IMR-90 (cell line): Measurements from ENCODE around the gene AKAP13. TPM values are rescaled to one million over a fixed set of nuclear protein-coding genes. Genes with fewer than 3 reads are reported as not detected.

Source experiments
- ATAC-seq: fragments of 200-7000 bp; cut with Tn5 transposase; 2 replicates; pipeline ENCODE4 v1.9.1; 2020; ENCODE audit warnings: low read depth, mild to moderate bottlenecking, moderate library complexity
- BruUV-seq: library from RNA; stranded (reverse); fragments of 400-500 nt; replicated peaks from 2 replicates; lab custom pipeline; 2021; lab: Mats Ljungman, UMichigan
- CTCF ChIA-PET: fragments of 300-600 bp; formaldehyde crosslinking; extraction: SDS; loops from one replicate; lab custom pipeline; 2021; ENCODE audit warnings: antibody characterized with exemption; lab: Yijun Ruan, JAX
- POLR2A ChIA-PET: fragments of 300-600 bp; sonication (Branson Sonifier 250); formaldehyde crosslinking; loops from one replicate; lab custom pipeline; 2022; ENCODE audit warnings: antibody characterized with exemption; ENCODE audit not compliant: unreplicated experiment; lab: Charles Lee
- DNase-seq: peaks from one replicate; pipeline ENCODE4 v3.0.0; 2013
- H2AFZ ChIP-seq: replicated peaks from 2 replicates; pipeline ENCODE3; 2013; ENCODE audit warnings: low read length, mild to moderate bottlenecking; ENCODE audit not compliant: poor library complexity
- H2AK5ac ChIP-seq: 2 replicates; pipeline ENCODE4 v1.6.1; 2013; ENCODE audit warnings: low read depth, low read length, inconsistent platforms
- H2AK9ac ChIP-seq: replicated peaks from 2 replicates; pipeline ENCODE3; 2013; ENCODE audit warnings: mild to moderate bottlenecking, low read depth, low read length, moderate library complexity; ENCODE audit not compliant: poor library complexity
- H2BK120ac ChIP-seq: 2 replicates; pipeline ENCODE4 v1.6.1; 2013; ENCODE audit warnings: low read depth, low read length, inconsistent platforms
- H2BK15ac ChIP-seq: 3 replicates; pipeline ENCODE4 v1.6.1; 2013; ENCODE audit warnings: low read depth, low read length, inconsistent platforms
- H2BK20ac ChIP-seq: 2 replicates; pipeline ENCODE4 v1.6.1; 2013; ENCODE audit warnings: low read depth, mild to moderate bottlenecking, inconsistent platforms, low read length, moderate library complexity
- H2BK5ac ChIP-seq: 2 replicates; pipeline ENCODE4 v1.6.1; 2013; ENCODE audit warnings: mild to moderate bottlenecking, low read depth, low read length, inconsistent platforms; ENCODE audit not compliant: poor library complexity, severe bottlenecking
- H3K14ac ChIP-seq: replicated peaks from 2 replicates; pipeline ENCODE4 v1.6.1; 2013; ENCODE audit warnings: low read depth, low read length, inconsistent platforms
- H3K18ac ChIP-seq: 2 replicates; pipeline ENCODE4 v1.6.1; 2013; ENCODE audit warnings: low read depth, low read length, control low read depth
- H3K23ac ChIP-seq: 2 replicates; pipeline ENCODE4 v1.6.1; 2013; ENCODE audit warnings: low read depth, low read length, inconsistent platforms
- H3K27ac ChIP-seq: 2 replicates; pipeline ENCODE4 v1.5.1; 2013; ENCODE audit warnings: mild to moderate bottlenecking, control low read depth, low read length; ENCODE audit not compliant: insufficient read depth
- H3K27me3 ChIP-seq: 2 replicates; pipeline ENCODE4 v1.6.1; 2013; ENCODE audit warnings: low read length; ENCODE audit not compliant: control insufficient read depth, insufficient read depth
- H3K36me3 ChIP-seq: 2 replicates; pipeline ENCODE4 v1.6.1; 2013; ENCODE audit warnings: low read length, mixed read lengths; ENCODE audit not compliant: control insufficient read depth, insufficient read depth
- H3K4ac ChIP-seq: 2 replicates; pipeline ENCODE4 v1.6.1; 2013; ENCODE audit warnings: low read depth, low read length, inconsistent platforms
- H3K4me1 ChIP-seq: 2 replicates; pipeline ENCODE4 v1.6.1; 2013; ENCODE audit warnings: low read length, mixed read lengths; ENCODE audit not compliant: control insufficient read depth, insufficient read depth
- H3K4me2 ChIP-seq: 2 replicates; pipeline ENCODE4 v1.6.1; 2013; ENCODE audit warnings: low read depth, mild to moderate bottlenecking, control low read depth, low read length, moderate library complexity
- H3K4me3 ChIP-seq: 2 replicates; pipeline ENCODE4 v1.5.1; 2013; ENCODE audit warnings: low read depth, mild to moderate bottlenecking, control low read depth, low read length, moderate library complexity; ENCODE audit not compliant: insufficient read depth
- H3K56ac ChIP-seq: 2 replicates; pipeline ENCODE4 v1.6.1; 2013; ENCODE audit warnings: low read length, inconsistent platforms; ENCODE audit not compliant: insufficient read depth; ENCODE audit errors: extremely low read depth
- H3K79me1 ChIP-seq, 2 experiments: 2 replicates each; pipeline ENCODE4 v1.6.1; 2013; ENCODE audit warnings: low read length in 2 of 2, inconsistent platforms in 1 of 2, low read depth in 1 of 2
- H3K9ac ChIP-seq: 2 replicates; pipeline ENCODE4 v1.6.1; 2013; ENCODE audit warnings: low read depth, low read length, control low read depth
- H3K9me1 ChIP-seq: 2 replicates; pipeline ENCODE4 v1.6.1; 2013; ENCODE audit warnings: low read length, inconsistent platforms; ENCODE audit not compliant: insufficient read depth
- H3K9me3 ChIP-seq: 2 replicates; pipeline ENCODE4 v1.6.1; 2013; ENCODE audit warnings: low read length; ENCODE audit not compliant: control insufficient read depth, insufficient read depth
- H4K20me1 ChIP-seq: 2 replicates; pipeline ENCODE4 v1.6.1; 2013; ENCODE audit warnings: low read length, inconsistent platforms; ENCODE audit not compliant: insufficient read depth
- H4K5ac ChIP-seq: 2 replicates; pipeline ENCODE4 v1.6.1; 2013; ENCODE audit warnings: mild to moderate bottlenecking, low read depth, low read length, control low read depth
- H4K8ac ChIP-seq, 2 experiments: 2 replicates each; pipeline ENCODE4 v1.6.1; 2013; ENCODE audit warnings: low read depth in 2 of 2, low read length in 2 of 2, control low read depth in 1 of 2, inconsistent platforms in 1 of 2
- H4K91ac ChIP-seq: 2 replicates; pipeline ENCODE4 v1.6.1; 2013; ENCODE audit warnings: low read depth, low read length, inconsistent platforms; ENCODE audit not compliant: insufficient read depth
- BHLHE40 ChIP-seq: fragments of 150-350 bp; IDR thresholded peaks from 2 replicates; pipeline ENCODE4 v1.6.1; 2016; ENCODE audit warnings: mild to moderate bottlenecking, low read depth, low read length
- CEBPB ChIP-seq: IDR thresholded peaks from 2 replicates; pipeline ENCODE4 v1.6.1; 2012; ENCODE audit warnings: low read depth, low read length, improper control_type of control experiment
- CTCF ChIP-seq: conservative IDR thresholded peaks from 2 replicates; pipeline ENCODE4 v1.5.1; 2012; ENCODE audit warnings: mild to moderate bottlenecking, low read depth, low read length, improper control_type of control experiment
- ELK1 ChIP-seq: fragments of 150-350 bp; IDR thresholded peaks from 2 replicates; pipeline ENCODE4 v1.6.1; 2016; ENCODE audit warnings: low read depth, mild to moderate bottlenecking, low read length, moderate library complexity, borderline replicate concordance
- FOS ChIP-seq: fragments of 150-350 bp; IDR thresholded peaks from 2 replicates; pipeline ENCODE4 v1.6.1; 2016; ENCODE audit warnings: low read depth, low read length
- MAFK ChIP-seq: IDR thresholded peaks from 2 replicates; pipeline ENCODE4 v1.6.1; 2012; ENCODE audit warnings: low read depth, low read length, improper control_type of control experiment
- MAZ ChIP-seq: IDR thresholded peaks from 2 replicates; pipeline ENCODE4 v1.6.1; 2012; ENCODE audit warnings: low read depth, mild to moderate bottlenecking, low read length, improper control_type of control experiment, moderate library complexity, borderline replicate concordance
- MXI1 ChIP-seq: IDR thresholded peaks from 2 replicates; pipeline ENCODE4 v1.6.1; 2012; ENCODE audit warnings: low read depth, mild to moderate bottlenecking, low read length, moderate library complexity, borderline replicate concordance
- NFE2L2 ChIP-seq: fragments of 150-350 bp; IDR thresholded peaks from 2 replicates; pipeline ENCODE4 v1.6.1; 2016; ENCODE audit warnings: low read depth, mild to moderate bottlenecking, low read length
- RAD21 ChIP-seq: IDR thresholded peaks from 2 replicates; pipeline ENCODE4 v1.6.1; 2012; ENCODE audit warnings: low read length, improper control_type of control experiment
- RCOR1 ChIP-seq: IDR thresholded peaks from 2 replicates; pipeline ENCODE4 v1.6.1; 2012; ENCODE audit warnings: mild to moderate bottlenecking, low read length, improper control_type of control experiment; ENCODE audit not compliant: insufficient replicate concordance
- RFX5 ChIP-seq: IDR thresholded peaks from 2 replicates; pipeline ENCODE4 v1.8.0; 2012; ENCODE audit warnings: low read depth, mild to moderate bottlenecking, low read length, moderate library complexity
- SMC3 ChIP-seq: fragments of 150-350 bp; IDR thresholded peaks from 2 replicates; pipeline ENCODE4 v1.6.1; 2016; ENCODE audit warnings: low read depth, mild to moderate bottlenecking, antibody characterized with exemption, low read length, moderate library complexity
- USF2 ChIP-seq: fragments of 150-350 bp; IDR thresholded peaks from 2 replicates; pipeline ENCODE4 v1.6.1; 2017; ENCODE audit warnings: mild to moderate bottlenecking, antibody characterized with exemption, low read length, low read depth
- WGBS, 2 experiments: methylation state at CpG; one replicate each; pipeline versions ENCODE4 v1.1.5 to v1.1.7; 2013; ENCODE audit warnings: missing lambda C conversion rate in 2 of 2; ENCODE audit not compliant: insufficient read length in 1 of 2; ENCODE audit errors: extremely low coverage in 2 of 2; 5-methylcytosine and 5-hydroxymethylcytosine counted together
- dilution Hi-C: fragments of 300-500 bp; cut with HindIII; formaldehyde crosslinking; loops from one replicate; pipeline ENCODE4 v1.14.3; 2018; ENCODE audit warnings: low sequenced_read_pairs; ENCODE audit not compliant: unreplicated experiment
- in situ Hi-C: fragments of 300-500 bp; cut with MboI; formaldehyde crosslinking; loops from 3 replicates; pipeline ENCODE4 v1.14.3; 2019; ENCODE audit warnings: low sequenced_read_pairs, inconsistent platforms, mixed read lengths
- intact Hi-C: fragments of 100-400 bp; cut with micrococcal nuclease; formaldehyde crosslinking; loops from 2 replicates; pipeline ENCODE4 v1.10.0; 2022
- polyA plus RNA-seq, 3 experiments: library from polyadenylated mRNA; depleted of rRNA; stranded (reverse); fragments of >200 nt; gene quantifications; 2 replicates each; pipeline ENCODE4 v1.2.3, GENCODE V29; 2012; ENCODE audit warnings: low replicate concordance in 1 of 3
- total RNA-seq: library from RNA; depleted of rRNA; stranded (reverse); fragments of >200 nt; gene quantifications from 2 replicates; pipeline ENCODE4 v1.2.3, GENCODE V29; 2012

Gene AKAP13
- total and polyA plus RNA-seq, 2 of the 4 experiments (the other 2 are of a cell fraction) = 10.4 to 46.4 TPM

- ATAC-seq (no peak), DNase-seq (no peak)
- Histone ChIP-seq H3K36me3 (peaks cover 7% of the 10 kb centered on the region; the same call in 1 of the 2 replicates), H3K4me1 (no peaks in the 10 kb centered on the region), H2BK20ac (no peak overlapping the region), H3K4me2 (no peak overlapping the region), H2AK5ac (no peak overlapping the region), H3K27ac (no peak overlapping the region), H3K9ac (no peak overlapping the region), H3K14ac (no peak overlapping the region), H4K91ac (no peak overlapping the region), H4K20me1 (peaks cover 9% of the 10 kb centered on the region; the same call in 1 of the 2 replicates), H4K5ac (no peak overlapping the region), H2BK15ac (no peak overlapping the region), H3K4ac (no peak overlapping the region), H3K56ac (no peak overlapping the region), H3K9me1 (no peaks in the 10 kb centered on the region), H3K9me3 (no peaks in the 10 kb centered on the region), H3K18ac (no peak overlapping the region), H3K27me3 (no peaks in the 10 kb centered on the region), H2AK9ac (no peak overlapping the region), H4K8ac (no peak overlapping the region), H2AFZ (no peak overlapping the region), H3K23ac (no peak overlapping the region), H2BK120ac (no peak overlapping the region), H3K4me3 (no peak overlapping the region), H2BK5ac (no peak overlapping the region), H3K79me1 (no peaks in the 10 kb centered on the region)
- in situ Hi-C loops (no loop called here), intact Hi-C loops (no loop called here), dilution Hi-C loops (no loop called here)
- ChIA-PET POLR2A (no interaction called here), CTCF (no interaction called here)
- BruUV-seq = no TSS peak
- 88% methylated on average over 3 of the region's 13 CpGs; no CpG with 5 or more reads in 1 of the 2 experiments for WGBS, 2 experiments
- TF ChIP-seq RAD21 (no peak), NFE2L2 (no peak), RCOR1 (no peak), FOS (no peak), CTCF (no peak), MXI1 (no peak), ELK1 (no peak), USF2 (no peak), MAFK (no peak), RFX5 (no peak), MAZ (no peak), SMC3 (no peak), CEBPB (no peak), BHLHE40 (no peak)
Measured at GRCh38 chr15:85757073-85757938, 376.9 kb downstream of the AKAP13 start.
